Retinal pigment epithelial cell (primary cell): ENCODE results near the gene PRR15.

ENCODE experiments used
- DNase-seq: peaks from one replicate; pipeline ENCODE4 v3.0.0-alpha.2; 2010; ENCODE audit warnings: low read depth
- H3K4me3 ChIP-seq: 2 replicates; pipeline ENCODE4 v1.5.1; 2011; ENCODE audit warnings: mild to moderate bottlenecking, low read length, control low read depth, moderate library complexity
- CTCF ChIP-seq: conservative IDR thresholded peaks from 2 replicates; pipeline ENCODE4 v1.5.1; 2011; ENCODE audit warnings: low read depth, low read length, control low read depth, inconsistent platforms

PRR15 gene

DNA sequence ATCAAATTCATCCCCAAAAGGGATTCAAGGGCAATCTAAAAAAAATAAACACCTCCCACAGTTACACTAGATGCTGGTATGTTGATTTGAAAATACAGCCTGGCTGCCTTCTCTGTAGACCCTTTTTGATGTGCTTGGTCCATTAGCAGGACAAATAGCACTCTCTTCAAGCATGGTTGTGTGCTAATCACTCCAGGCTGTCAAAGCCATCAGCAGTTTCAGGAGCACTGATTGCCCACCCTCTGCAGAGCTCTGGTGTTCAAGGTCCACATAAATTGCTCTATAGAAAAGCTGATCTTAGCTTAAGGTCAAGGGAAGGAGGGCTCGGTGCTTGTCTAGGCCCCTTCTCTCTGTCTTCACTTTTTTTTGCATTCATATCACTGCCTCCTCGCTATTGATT is 35.4 kb downstream of the PRR15 start:
- TF ChIP-seq CTCF: no peak
- DNase-seq: no peak
- no peak overlapping the region for H3K4me3 ChIP-seq

DNA sequence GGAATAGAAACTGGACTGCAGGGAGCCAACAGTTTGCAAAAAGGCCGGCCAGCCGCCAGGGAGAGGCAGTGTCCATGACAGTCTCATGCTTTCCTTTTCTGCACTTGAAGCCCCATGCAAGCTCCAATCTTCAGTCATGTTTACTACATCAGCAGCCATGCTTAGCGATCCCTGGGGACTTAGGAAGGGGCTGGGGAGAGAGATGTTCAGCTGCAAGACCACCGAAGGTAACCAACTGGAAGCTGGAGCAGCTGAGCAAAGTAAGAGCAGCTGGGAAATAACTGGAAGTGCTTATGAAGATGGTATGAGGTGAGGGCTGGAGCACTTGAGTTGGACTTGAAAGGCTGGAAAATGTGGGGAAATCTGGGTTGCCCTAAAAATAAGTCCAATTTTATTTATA is 37.0 kb downstream of the PRR15 start:
- no peak for DNase-seq
- TF ChIP-seq CTCF: no peak
- H3K4me3 ChIP-seq: no peak overlapping the region

- no peak overlapping the region for H3K4me3 ChIP-seq
- no peak for TF ChIP-seq CTCF
- no peak for DNase-seq
Observed at GRCh38 chr7:29604052-29604451, 40.4 kb downstream of the PRR15 start.

GRCh38 chr7:29604702-29605101 is 41.1 kb downstream of the PRR15 start:
- no peak overlapping the region for H3K4me3 ChIP-seq
- DNase-seq: no peak
- no peak for TF ChIP-seq CTCF

DNA sequence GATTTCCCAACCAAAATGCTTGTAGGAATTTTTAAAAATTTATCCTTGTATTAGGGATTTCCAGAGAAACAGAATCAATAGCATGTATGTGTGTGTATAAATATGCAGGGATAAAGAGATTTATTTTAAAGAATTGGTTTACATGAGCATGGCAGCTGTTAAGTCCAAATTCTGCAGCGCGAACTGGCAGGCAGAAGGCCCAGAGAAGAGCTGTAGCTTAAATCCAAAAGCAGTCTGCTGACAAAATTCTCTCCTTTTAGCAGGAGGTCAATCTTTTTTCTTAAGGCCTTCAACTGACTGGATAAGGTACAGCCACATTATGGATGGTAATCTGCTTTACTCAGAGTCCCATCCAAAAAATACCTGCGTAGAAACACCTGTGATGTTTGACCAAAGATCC is 42.0 kb downstream of the PRR15 start:
- H3K4me3 ChIP-seq: no peak overlapping the region
- no peak for TF ChIP-seq CTCF
- no peak for DNase-seq

DNA sequence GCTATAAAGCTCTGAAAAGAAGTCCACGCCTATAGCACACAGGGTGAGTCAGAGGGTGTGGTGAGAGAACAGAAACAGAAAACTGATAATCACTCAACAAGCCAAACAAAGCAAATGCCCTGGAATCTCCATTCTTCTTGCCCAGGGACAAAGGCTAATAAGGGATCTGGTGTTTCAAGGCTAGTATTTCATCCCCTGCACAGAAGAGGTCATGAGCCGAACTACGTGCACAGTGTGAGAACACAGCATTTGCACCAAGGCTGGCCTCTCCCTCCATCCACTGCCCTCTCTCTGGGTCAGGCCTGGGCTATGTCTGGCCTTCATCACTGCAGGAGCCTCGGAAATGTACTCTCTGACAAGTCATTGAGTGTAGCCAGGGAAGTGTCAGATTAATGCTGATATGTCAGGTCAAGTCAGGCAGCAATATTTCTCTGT is 42.7 kb downstream of the PRR15 start:
- H3K4me3 ChIP-seq: no peak overlapping the region
- no peak for DNase-seq
- no peak for TF ChIP-seq CTCF

DNA sequence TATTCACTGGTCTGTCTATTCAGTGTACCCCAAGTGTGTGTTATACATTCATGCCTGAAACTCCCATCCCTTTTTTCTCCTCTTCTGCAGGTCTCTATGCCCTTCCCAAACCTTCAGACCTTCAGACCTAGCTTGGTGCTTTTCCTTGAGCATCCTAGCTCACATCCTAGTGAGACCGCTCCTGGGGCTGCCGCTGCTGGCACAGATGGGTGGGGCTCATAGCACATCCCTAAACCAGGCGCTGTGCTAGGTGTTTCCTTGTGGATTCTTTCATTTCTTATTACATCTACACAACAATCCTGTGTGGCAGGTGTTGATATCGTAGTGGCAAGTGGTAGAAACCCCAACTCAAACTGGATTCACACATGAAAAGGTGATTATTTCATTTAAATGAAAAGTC is 43.2 kb downstream of the PRR15 start:
- no peak for DNase-seq
- H3K4me3 ChIP-seq: no peak overlapping the region
- TF ChIP-seq CTCF: no peak
